D341Med (cell line): ENCODE data around the gene TMTC2.
"Not testable (repeated sequence)": the region's sequence is repeated elsewhere in the genome, so short reads cannot be mapped to it uniquely, and the experiment has no call there.

ENCODE experiments used
- DNase-seq: peaks from one replicate; pipeline ENCODE4 v3.0.0; 2012; ENCODE audit warnings: low spot score

The TMTC2 gene

DNA sequence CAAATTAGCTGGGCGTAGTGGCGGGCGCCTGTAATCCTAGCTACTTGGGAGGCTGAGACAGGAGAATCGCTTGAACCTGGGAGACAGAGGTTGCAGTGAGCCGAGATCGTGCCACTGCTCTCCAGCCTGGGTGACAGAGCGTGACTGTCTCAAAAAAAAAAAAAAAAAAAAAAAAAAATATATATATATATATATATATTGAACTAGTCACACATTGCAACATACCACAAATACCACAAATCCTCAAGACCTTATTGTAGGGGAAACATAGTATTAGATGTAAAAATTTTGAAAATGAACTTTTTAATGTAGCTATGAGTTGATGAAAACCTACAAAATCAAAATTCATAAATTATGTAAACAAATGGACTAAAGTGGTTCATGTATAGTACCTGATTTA is 158.4 kb downstream of the TMTC2 start:
- not testable (repeated sequence) for DNase-seq

DNA sequence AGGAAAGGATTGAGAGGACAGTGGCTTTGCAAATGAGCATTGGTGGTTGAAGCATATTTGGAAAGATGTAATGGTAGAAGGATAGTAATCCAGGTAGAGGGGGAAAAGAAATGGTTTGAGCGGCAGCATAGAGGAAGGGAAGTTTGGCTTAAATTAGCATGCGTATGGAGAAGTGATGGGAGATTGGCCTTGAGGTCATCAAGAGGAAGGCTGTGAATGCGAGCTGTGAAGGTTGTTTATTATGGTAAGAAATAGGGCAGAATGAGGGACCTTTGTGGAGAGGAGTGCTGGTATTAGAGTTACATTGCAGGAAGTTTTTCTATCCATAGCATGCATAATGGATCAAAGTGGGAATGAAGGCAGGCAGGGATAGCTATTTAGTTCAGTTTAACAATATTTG is 162.1 kb downstream of the TMTC2 start:
- no peak for DNase-seq

- no peak for DNase-seq
Measured at GRCh38 chr12:82852529-82852928, 165.8 kb downstream of the TMTC2 start.

DNA sequence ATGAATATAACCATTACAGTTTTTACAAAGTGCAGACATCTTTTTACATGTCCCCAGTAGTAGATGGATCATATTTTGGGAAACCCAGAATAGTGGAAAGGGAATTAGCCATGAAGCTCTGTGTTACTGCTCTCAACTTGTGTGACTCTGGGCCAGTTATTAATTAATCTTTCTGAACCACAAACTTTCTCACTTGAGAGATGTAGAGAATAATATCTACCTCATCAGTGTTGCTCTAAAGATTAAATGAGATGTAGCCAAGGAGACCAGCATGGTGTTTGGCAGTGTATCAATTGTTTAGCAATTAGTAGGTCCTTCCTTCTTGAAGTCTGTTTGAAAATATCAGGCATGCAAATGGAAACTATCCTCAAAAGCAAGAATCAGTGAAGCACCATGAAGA is 169.2 kb downstream of the TMTC2 start:
- no peak for DNase-seq

DNA sequence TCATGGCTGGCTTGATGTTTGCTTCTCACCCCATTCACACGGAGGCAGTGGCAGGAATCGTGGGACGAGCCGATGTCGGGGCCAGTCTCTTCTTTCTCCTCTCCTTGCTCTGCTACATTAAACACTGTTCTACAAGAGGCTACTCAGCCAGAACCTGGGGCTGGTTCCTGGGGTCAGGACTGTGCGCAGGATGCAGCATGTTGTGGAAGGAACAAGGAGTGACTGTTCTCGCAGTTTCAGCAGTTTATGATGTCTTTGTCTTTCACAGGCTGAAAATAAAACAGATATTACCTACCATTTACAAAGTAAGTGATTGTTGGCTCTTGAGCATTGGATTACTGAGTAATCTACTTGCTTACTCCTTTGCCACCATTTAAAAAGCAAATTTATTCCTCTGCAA is 170.6 kb downstream of the TMTC2 start:
- no peak for DNase-seq

DNA sequence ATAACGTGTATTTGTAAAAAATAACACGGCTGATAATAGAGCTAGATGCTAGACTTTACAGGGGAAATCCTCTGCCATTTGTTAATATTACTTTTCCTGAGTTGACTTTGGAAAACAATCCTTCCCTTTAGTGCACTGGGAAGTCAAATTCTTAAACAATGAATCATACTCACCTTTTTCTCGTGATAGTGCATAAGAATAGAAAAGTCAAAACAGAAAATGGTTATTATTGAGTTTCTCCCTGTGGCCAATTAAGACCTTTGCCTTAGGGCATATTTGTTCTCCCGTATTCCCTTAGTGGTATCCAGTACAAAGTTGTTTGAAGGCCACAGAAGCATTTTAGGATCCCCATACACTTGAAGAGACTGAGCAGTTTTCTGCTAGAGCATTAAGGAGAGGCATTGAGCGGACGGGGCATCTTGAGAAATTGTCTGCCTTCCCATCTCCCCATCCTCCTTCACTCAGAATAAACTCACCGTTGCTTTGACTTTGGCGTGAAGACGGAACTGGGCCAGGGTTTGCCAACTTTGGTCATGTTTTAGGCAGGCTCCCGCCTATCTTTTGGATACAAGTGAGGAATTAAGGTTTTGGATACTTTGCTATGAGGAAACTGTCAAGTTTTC is 171.3 kb downstream of the TMTC2 start:
- no peak for DNase-seq

GRCh38 chr12:82858534-82858917 is 171.8 kb downstream of the TMTC2 start:
- DNase-seq = no peak

DNA sequence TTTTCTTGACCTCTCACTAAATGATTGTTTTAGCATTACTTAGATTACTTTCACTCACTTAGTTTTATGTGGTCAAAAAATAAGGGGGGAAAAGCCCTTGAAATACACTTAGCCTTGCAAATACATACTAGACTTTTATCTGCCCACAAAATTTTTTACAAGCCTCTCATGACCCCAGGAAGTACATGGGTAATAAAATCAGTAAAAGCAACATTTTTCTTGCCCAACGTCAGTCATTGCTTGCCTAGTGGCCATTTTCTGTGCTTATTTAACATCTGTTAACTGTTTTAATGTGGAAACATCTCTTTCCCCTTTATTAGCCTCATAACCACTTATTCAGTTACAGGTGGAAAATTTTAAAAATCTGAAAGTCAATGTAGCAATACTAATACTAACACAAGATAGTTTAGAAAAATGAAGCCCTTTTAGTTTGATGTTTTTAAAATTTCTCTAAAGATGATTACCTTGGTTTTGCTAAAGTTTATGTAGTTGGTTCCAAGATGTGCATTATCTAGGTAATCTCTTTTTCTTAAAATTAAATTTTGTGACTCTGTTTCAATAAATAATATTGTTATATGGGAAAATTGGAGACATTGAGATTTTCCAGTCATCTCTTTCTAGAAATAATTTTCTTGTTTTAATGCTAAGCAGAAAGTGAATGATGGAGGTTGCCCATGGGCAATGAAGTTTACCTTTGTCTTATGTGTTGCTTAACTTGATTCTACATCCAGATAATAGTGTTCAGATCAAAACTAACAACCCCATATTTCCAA is 175.5 kb downstream of the TMTC2 start:
- DNase-seq = no peak

DNA sequence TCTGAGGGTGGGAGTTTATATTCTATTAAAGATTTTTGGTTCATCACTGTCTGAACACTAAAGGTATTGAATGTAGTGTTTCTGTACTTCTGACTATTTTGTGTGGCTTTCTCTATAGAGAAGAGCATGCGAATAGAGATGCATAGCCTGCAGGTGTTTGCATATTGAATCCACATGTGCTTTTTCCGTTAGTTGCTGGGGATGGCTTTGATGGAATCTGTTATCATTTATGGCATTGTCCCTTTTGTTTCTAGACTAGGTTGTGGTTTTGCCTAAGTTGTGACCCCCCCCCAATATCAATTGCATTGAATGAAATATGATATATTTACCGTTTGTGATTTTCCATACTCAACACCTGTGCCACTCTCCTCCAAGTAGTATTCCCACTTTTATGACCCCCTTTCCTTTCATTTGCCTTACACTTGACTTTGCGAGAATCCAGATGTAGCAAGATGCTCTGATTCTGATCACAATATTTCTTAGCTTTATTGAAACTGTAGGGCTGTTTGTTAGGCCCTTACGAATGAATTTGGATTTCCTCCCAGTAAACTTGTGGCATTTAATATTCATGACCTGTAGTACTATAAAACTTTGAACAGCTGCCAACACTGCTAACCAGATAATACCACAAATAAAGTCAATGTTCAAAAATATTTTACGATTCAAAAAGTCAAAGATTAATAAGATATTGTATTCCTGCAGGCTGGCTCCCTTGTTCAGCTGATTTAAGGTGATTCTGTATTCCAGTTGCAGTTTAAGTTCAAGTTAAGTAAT is 176.4 kb downstream of the TMTC2 start:
- DNase-seq = no peak

DNA sequence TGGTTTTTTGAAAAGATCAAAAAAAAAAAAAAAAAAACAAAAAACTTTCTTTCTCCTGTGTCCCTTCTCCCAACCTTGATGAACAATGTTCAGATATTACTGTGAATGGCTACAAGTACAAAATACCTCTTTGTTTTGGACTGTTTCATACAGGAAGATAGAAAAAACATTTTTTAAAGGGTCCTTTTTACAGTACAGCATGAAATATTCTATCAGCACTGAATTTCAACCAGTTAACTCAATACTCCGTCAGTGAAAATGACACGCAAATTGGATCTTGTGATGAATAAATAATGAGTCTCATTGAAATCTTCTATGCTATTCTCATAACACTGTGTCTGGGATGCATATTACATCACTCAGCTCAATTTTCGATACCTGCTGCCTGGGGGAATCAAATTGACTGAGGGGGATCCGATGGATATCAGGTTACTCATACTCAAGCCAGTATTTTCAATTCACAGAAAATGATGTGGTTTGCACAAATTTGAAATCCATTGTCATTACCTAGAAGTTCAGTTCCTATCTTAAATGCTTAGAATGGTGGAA is 179.6 kb downstream of the TMTC2 start:
- DNase-seq = no peak

GRCh38 chr12:82866946-82867345 is 180.2 kb downstream of the TMTC2 start:
- DNase-seq = no peak

DNA sequence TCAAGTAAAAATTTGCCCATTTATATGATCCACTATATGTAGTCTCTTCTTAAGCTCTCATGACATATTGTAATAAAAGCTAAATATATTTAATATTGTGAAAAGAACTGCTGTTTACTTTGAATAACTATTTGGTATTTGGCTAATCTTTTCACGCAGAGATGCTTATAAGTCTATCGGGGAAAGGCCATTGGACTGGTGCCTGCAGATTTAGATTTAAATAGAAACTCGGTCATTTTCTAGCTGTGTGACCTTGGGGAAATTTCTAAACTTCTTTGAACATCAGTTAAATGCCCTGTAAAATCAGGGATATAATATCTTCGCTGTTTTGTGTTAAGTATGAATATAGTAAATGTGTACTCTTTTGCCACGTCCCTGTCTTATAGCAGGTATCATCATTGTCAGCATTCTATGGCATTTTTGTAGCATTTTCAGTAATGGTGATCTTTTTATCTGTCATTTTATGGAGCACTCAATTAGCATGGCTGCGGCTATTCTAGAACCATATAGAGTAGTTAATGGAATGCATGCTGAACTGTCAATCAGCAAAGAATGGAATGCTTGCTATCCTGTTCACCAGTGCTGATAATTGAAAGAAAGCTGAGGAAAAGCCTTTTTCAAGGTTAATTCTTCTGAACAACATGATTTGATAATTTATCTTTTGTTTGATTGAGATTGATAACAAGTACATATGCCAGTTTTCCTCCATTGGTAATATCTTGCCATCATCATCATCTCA is 181.2 kb downstream of the TMTC2 start:
- no peak for DNase-seq

GRCh38 chr12:82870771-82871377 is 184.2 kb downstream of the TMTC2 start:
- no peak for DNase-seq

- no peak for DNase-seq
Measured at GRCh38 chr12:82872088-82872487, 185.4 kb downstream of the TMTC2 start.

GRCh38 chr12:82873309-82873708 is 186.6 kb downstream of the TMTC2 start:
- no peak for DNase-seq

DNA sequence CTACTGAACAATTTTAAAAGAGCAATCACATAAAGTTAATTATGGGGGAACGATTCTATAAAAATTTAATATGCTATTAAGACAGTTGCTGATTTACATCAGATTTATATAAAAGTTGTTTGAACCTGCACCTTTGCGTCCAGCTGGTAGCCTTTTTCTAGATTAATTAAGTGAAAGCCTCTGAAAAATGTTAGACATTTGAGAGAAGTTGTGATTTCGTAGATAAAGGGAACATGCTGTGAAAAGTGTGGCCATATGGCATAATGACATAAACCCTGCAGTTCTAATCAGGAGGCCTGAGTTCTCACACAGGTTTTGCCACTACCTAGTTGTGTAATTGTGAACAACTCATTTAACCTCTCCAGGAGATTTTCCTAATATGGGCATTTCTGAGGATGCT is 187.2 kb downstream of the TMTC2 start:
- DNase-seq = no peak

- DNase-seq = no peak
Measured at GRCh38 chr12:82874945-82875344, 188.2 kb downstream of the TMTC2 start.

GRCh38 chr12:82876075-82876474 is 189.4 kb downstream of the TMTC2 start:
- no peak for DNase-seq

DNA sequence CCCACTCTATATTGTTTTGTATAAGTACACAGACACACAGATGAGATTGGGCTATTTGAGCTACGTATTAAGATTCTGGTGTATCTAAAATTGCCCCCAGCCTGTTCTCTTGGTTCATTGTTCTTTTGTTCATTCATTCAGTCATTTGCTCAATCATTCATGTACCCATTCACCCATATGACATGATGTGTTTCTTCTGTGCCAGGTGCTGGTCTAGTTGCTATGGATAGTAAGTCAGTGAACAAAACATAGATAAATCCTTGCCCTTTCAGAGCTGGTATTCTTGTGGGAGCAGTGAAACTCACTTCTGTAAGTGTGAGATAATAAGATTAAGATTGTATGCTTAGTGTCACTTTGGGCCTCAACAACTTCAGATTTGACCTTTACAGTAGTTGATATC is 191.3 kb downstream of the TMTC2 start:
- no peak for DNase-seq

DNA sequence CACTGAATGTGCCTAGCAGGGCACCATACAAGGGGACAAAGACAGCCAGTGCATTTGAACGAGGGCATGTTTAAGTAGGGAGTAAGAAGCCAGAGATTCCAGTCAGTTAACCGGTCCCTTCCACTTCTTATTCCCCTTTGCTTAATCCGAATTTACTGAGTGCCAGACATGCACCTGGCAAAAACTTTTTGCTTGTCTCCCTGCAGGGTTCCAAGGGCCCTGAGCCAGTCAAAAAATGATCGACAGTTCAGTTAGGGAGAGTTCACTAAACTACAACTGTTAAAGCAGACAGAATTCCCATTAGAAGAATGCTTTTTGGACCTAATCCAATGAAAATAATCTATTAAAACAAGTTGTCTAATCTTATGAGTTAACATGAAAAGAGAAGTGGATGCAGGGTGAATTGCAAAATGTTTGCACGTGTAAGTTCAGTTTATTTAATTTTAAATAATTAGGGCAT is 193.8 kb downstream of the TMTC2 start:
- no peak for DNase-seq
